ENCODE results near the gene SH3PXD2A. TPM values are rescaled to one million over a fixed set of nuclear protein-coding genes. Genes with fewer than 3 reads are reported as not detected.
A peak's percentile ranks its signal among the peaks of the same experiment; 100 is the strongest.

Gene SH3PXD2A
- total RNA-seq, 1 donor from 2014 or later: 17.3 TPM

DNA sequence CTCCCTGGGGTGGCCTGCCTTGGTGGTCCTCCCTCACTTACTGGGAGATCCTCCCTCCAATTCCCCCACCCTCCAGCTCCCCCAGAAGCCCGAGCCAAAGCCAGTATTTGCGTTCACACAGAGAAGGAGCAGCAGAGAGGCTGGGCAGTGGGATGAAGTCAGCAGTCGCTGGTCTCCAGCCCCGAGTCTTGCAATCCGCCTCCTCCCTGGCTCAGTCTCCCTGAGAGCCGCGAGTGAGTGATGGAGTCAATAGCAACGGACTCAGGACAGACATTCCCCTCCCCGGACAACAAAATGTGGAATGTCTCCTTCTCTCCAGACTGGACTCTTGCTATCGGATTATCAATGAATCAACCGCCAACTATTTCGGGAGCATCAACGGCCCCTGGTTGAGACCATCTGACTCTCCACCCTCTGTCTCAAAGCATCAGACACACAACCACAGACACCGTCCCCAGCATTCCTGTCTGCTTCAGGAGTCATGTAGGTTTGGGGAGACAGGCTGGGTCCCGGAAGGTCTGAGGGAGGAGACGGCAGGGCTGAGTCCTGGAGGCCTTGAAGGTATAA lies 178.4 kb downstream of the SH3PXD2A start:
- peak; percentile 83 for FAIRE-seq
- Mint-ChIP-seq H3K4me3 (ENCODE audit: unreplicated experiment) (peak overlapping the region; percentile 54), H3K9me3 (ENCODE audit: unreplicated experiment) (no peaks in the 10 kb centered on the region), H3K36me3 (ENCODE audit: low read depth, unreplicated experiment) (peaks cover 3% of the 10 kb centered on the region), H3K4me1 (ENCODE audit: low read depth, unreplicated experiment) (peaks cover 32% of the 10 kb centered on the region), H3K27ac (ENCODE audit: unreplicated experiment) (peak overlapping the region; percentile 97), H3K27me3 (ENCODE audit: low read depth, unreplicated experiment) (no peaks in the 10 kb centered on the region)
- no peaks in the 10 kb centered on the region for H3K36me3 ChIP-seq (ENCODE audit: insufficient read depth, low read length)
- TF ChIP-seq EZH2 (IDR thresholded peaks at IDR 0.05; ENCODE audit: insufficient read depth, low read length) (no peak), CTCF (IDR thresholded peaks at IDR 0.05; ENCODE audit: insufficient read depth, low read depth, low read length) (no peak)
- H3K9me3 ChIP-seq (ENCODE audit: insufficient read depth, low read depth, low read length): no peaks in the 10 kb centered on the region
- no peaks in the 10 kb centered on the region for H4K20me1 ChIP-seq (ENCODE audit: insufficient read depth, low read length)
- H3K27ac ChIP-seq (ENCODE audit: low read depth, low read length): peak overlapping the region; percentile 91
- peak; percentile 99 for DNase-seq (ENCODE audit: low read depth)
- peak overlapping the region; percentile 81 for H3K9ac ChIP-seq (ENCODE audit: low read length)
- no peak overlapping the region for H2AFZ ChIP-seq (ENCODE audit: low read depth, low read length)
- peaks cover 25% of the 10 kb centered on the region for H3K4me1 ChIP-seq (ENCODE audit: insufficient read depth, low read length)
- no peaks in the 10 kb centered on the region for H3K27me3 ChIP-seq (ENCODE audit: insufficient read depth, low read length)
- H3K4me3 ChIP-seq (ENCODE audit: insufficient read depth, low read depth, low read length): no peak overlapping the region
- no peaks in the 10 kb centered on the region for H3K79me2 ChIP-seq (ENCODE audit: insufficient read depth, low read length)
- H3K4me2 ChIP-seq (ENCODE audit: low read length): peak overlapping the region; percentile 71

GRCh38 chr10:103676058-103676785 lies 179.2 kb downstream of the SH3PXD2A start:
- Histone ChIP-seq H3K36me3 (ENCODE audit: insufficient read depth, low read length) (no peaks in the 10 kb centered on the region), H3K4me1 (ENCODE audit: insufficient read depth, low read length) (peaks cover 25% of the 10 kb centered on the region), H2AFZ (ENCODE audit: low read depth, low read length) (no peak overlapping the region), H3K79me2 (ENCODE audit: insufficient read depth, low read length) (no peaks in the 10 kb centered on the region), H3K27me3 (ENCODE audit: insufficient read depth, low read length) (no peaks in the 10 kb centered on the region), H3K9me3 (ENCODE audit: insufficient read depth, low read depth, low read length) (no peaks in the 10 kb centered on the region), H3K9ac (ENCODE audit: low read length) (peak overlapping the region; percentile 81), H3K27ac (ENCODE audit: low read depth, low read length) (peak overlapping the region; percentile 91), H4K20me1 (ENCODE audit: insufficient read depth, low read length) (no peaks in the 10 kb centered on the region), H3K4me2 (ENCODE audit: low read length) (peak overlapping the region; percentile 71), H3K4me3 (ENCODE audit: insufficient read depth, low read depth, low read length) (no peak overlapping the region)
- Mint-ChIP-seq H3K4me3 (ENCODE audit: unreplicated experiment) (no peak overlapping the region), H3K9me3 (ENCODE audit: unreplicated experiment) (no peaks in the 10 kb centered on the region), H3K27ac (ENCODE audit: unreplicated experiment) (peak overlapping the region; percentile 97), H3K27me3 (ENCODE audit: low read depth, unreplicated experiment) (no peaks in the 10 kb centered on the region), H3K36me3 (ENCODE audit: low read depth, unreplicated experiment) (peaks cover 6% of the 10 kb centered on the region), H3K4me1 (ENCODE audit: low read depth, unreplicated experiment) (peaks cover 32% of the 10 kb centered on the region)
- peak; percentile 52 for DNase-seq (ENCODE audit: low read depth)
- no peak for FAIRE-seq
- TF ChIP-seq CTCF (IDR thresholded peaks at IDR 0.05; ENCODE audit: insufficient read depth, low read depth, low read length): no peak
- no peak for TF ChIP-seq EZH2 (IDR thresholded peaks at IDR 0.05; ENCODE audit: insufficient read depth, low read length)

DNA sequence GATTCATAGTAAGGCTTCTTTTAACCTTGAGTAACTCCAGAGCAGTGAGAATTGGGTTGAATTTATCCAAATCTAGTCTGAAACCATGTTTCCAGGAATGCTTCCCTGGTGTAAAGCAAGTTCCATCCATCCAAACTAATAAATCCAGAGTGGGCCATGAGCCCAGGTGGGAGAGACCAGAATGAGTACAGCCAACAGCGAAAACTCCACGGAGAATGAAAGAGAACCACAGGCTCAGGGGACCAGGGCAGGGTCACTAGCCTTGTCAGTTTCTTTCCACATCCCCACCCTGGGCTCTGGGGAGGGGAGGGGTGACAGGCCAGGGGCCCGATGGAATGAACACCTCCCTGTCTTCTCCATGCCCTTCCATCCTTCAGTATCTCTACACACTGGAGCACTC lies 181.8 kb downstream of the SH3PXD2A start:
- Mint-ChIP-seq H3K9me3 (ENCODE audit: unreplicated experiment) (no peaks in the 10 kb centered on the region), H3K4me1 (ENCODE audit: low read depth, unreplicated experiment) (peaks cover 32% of the 10 kb centered on the region), H3K36me3 (ENCODE audit: low read depth, unreplicated experiment) (peaks cover 8% of the 10 kb centered on the region), H3K4me3 (ENCODE audit: unreplicated experiment) (no peak overlapping the region), H3K27ac (ENCODE audit: unreplicated experiment) (no peak overlapping the region), H3K27me3 (ENCODE audit: low read depth, unreplicated experiment) (peaks cover 2% of the 10 kb centered on the region)
- Histone ChIP-seq H3K4me2 (ENCODE audit: low read length) (no peak overlapping the region), H3K36me3 (ENCODE audit: insufficient read depth, low read length) (no peaks in the 10 kb centered on the region), H3K79me2 (ENCODE audit: insufficient read depth, low read length) (no peaks in the 10 kb centered on the region), H3K27ac (ENCODE audit: low read depth, low read length) (no peak overlapping the region), H3K9me3 (ENCODE audit: insufficient read depth, low read depth, low read length) (no peaks in the 10 kb centered on the region), H4K20me1 (ENCODE audit: insufficient read depth, low read length) (no peaks in the 10 kb centered on the region), H3K4me3 (ENCODE audit: insufficient read depth, low read depth, low read length) (no peak overlapping the region), H3K9ac (ENCODE audit: low read length) (no peak overlapping the region), H3K27me3 (ENCODE audit: insufficient read depth, low read length) (no peaks in the 10 kb centered on the region), H2AFZ (ENCODE audit: low read depth, low read length) (no peak overlapping the region), H3K4me1 (ENCODE audit: insufficient read depth, low read length) (peaks cover 31% of the 10 kb centered on the region)
- DNase-seq (ENCODE audit: low read depth) (no peak), FAIRE-seq (no peak)
- no peak for TF ChIP-seq EZH2 (IDR thresholded peaks at IDR 0.05; ENCODE audit: insufficient read depth, low read length)
- TF ChIP-seq CTCF (IDR thresholded peaks at IDR 0.05; ENCODE audit: insufficient read depth, low read depth, low read length): no peak
